HepG2 (cell line): ENCODE results near the gene TBCD. TPM values are rescaled to one million over a fixed set of nuclear protein-coding genes. Genes with fewer than 3 reads are reported as not detected.
"Not testable (repeated sequence)": the region's sequence is repeated elsewhere in the genome, so short reads cannot be mapped to it uniquely, and the experiment has no call there.

Experiments used
- ATAC-seq: fragments of 200-7000 bp; cut with Tn5 transposase; 3 replicates; pipeline ENCODE4 v1.9.1; 2020; ENCODE audit warnings: mild to moderate bottlenecking, moderate library complexity
- BruUV-seq: library from RNA; stranded (reverse); fragments of 400-500 nt; replicated peaks from 2 replicates; lab custom pipeline; 2021; lab: Mats Ljungman, UMichigan
- CTCF ChIA-PET: fragments of 300-600 bp; formaldehyde crosslinking; extraction: SDS; loops from one replicate; lab custom pipeline; 2021; ENCODE audit warnings: low total read pairs, inconsistent platforms, low intra/inter-chr PET ratio; lab: Yijun Ruan, JAX
- POLR2A ChIA-PET: fragments of 350-600 bp; sonication (Branson Sonifier 250); formaldehyde crosslinking; loops from one replicate; lab custom pipeline; 2020; ENCODE audit warnings: antibody characterized with exemption, inconsistent platforms; lab: Yijun Ruan, JAX
- DNase-seq: peaks from one replicate; pipeline ENCODE4 v3.0.0-alpha.2; 2015; ENCODE audit warnings: low spot score
- FAIRE-seq: peaks from 3 replicates; lab custom pipeline; 2011; peaks lifted over from hg19 to GRCh38; lab: Jason Lieb, UNC
- H2AFZ ChIP-seq: one replicate; pipeline ENCODE4 v1.6.1; 2011; ENCODE audit warnings: low read length, inconsistent platforms
- H3K27ac ChIP-seq: fragments of 300-600 bp; 3 replicates; pipeline ENCODE4 v1.8.0; 2011; ENCODE audit warnings: mixed run types, mild to moderate bottlenecking, mixed read lengths, low read length, inconsistent platforms; ENCODE audit not compliant: insufficient read depth; ENCODE audit errors: extremely low read length
- H3K27me3 ChIP-seq, 2 experiments: fragments of 200-600 bp in 1 of 2; 2 replicates in 1 of 2; 3 replicates in 1 of 2; pipeline versions ENCODE4 v1.6.0 to v1.8.0; 2011; ENCODE audit warnings: low read length in 2 of 2, mild to moderate bottlenecking in 2 of 2, moderate library complexity in 2 of 2, inconsistent platforms in 1 of 2; ENCODE audit not compliant: insufficient read depth in 2 of 2, control insufficient read depth in 1 of 2
- H3K36me3 ChIP-seq, 2 experiments: fragments of 200-600 bp in 1 of 2; replicated peaks in 1 of 2; 2 replicates in 1 of 2; 3 replicates in 1 of 2; pipeline versions ENCODE4 v1.5.1 to v1.8.0; 2011; ENCODE audit warnings: low read length in 2 of 2, inconsistent platforms in 1 of 2; ENCODE audit not compliant: insufficient read depth in 2 of 2, control insufficient read depth in 1 of 2
- H3K4me1 ChIP-seq: 2 replicates; pipeline ENCODE4 v1.5.1; 2012; ENCODE audit warnings: low read length, inconsistent platforms; ENCODE audit not compliant: insufficient read depth
- H3K4me2 ChIP-seq: 2 replicates; pipeline ENCODE4 v1.6.0; 2011; ENCODE audit warnings: low read depth, low read length, inconsistent platforms
- H3K4me3 ChIP-seq, 3 experiments: fragments of 200-600 bp in 1 of 3; sonication (generic), shearing (Covaris generic) in 1 of 3; replicated peaks in 1 of 3; 2 replicates each; pipeline ENCODE4 v1.5.1; 2011 to 2016; ENCODE audit warnings: low read length in 3 of 3, inconsistent platforms in 2 of 3, low read depth in 2 of 3, mild to moderate bottlenecking in 2 of 3, control low read depth in 1 of 3, mixed read lengths in 1 of 3; ENCODE audit not compliant: insufficient read depth in 1 of 3
- H3K79me2 ChIP-seq: one replicate; pipeline ENCODE4 v1.6.1; 2011; ENCODE audit warnings: low read length, inconsistent platforms; ENCODE audit not compliant: insufficient read depth
- H3K9ac ChIP-seq: 2 replicates; pipeline ENCODE4 v1.6.0; 2011; ENCODE audit warnings: mild to moderate bottlenecking, low read depth, low read length, inconsistent platforms; ENCODE audit not compliant: insufficient read depth
- H3K9me3 ChIP-seq: 2 replicates; pipeline ENCODE4 v1.5.1; 2012; ENCODE audit warnings: mild to moderate bottlenecking, low read length
- H4K20me1 ChIP-seq: 2 replicates; pipeline ENCODE4 v1.6.0; 2011; ENCODE audit warnings: inconsistent platforms, mild to moderate bottlenecking, low read length, moderate library complexity; ENCODE audit not compliant: insufficient read depth
- WGBS: methylation state at CpG from one replicate; pipeline ENCODE4 v1.1.6; 2017; ENCODE audit warnings: low lambda C conversion rate; 5-methylcytosine and 5-hydroxymethylcytosine counted together
- in situ Hi-C: cut with HindIII; loops from 2 replicates; pipeline ENCODE4 v1.10.0; 2017; ENCODE audit warnings: low pct_unique_long_range_greater_than_20kb; ENCODE audit not compliant: extremely low pct_ligation_motif_present
- intact Hi-C: fragments of 100-400 bp; cut with micrococcal nuclease; formaldehyde crosslinking; loops from one replicate; pipeline ENCODE4 v1.10.0; 2022; ENCODE audit not compliant: unreplicated experiment
- polyA plus RNA-seq, 8 experiments: library from polyadenylated mRNA; depleted of rRNA in 3 of 8; stranded (reverse) in 7 of 8; unstranded in 1 of 8; fragments of >200 nt; fragmentation: Illumina TruSeq in 4 of 8; extraction: Trizol in 4 of 8; gene quantifications; 2 replicates each; pipeline versions ENCODE4 v1.2.1 to v1.2.3, GENCODE V29; 2011 to 2016; ENCODE audit warnings: low read depth in 4 of 8, missing spikeins in 1 of 8, mixed read lengths in 1 of 8; ENCODE audit not compliant: insufficient read depth in 1 of 8
- total RNA-seq, 5 experiments: library from RNA; depleted of rRNA; stranded (reverse); fragments of >200 nt; fragmentation: Illumina TruSeq; extraction: Trizol; gene quantifications; 2 replicates each; pipeline ENCODE4 v1.2.3, GENCODE V29; 2016; ENCODE audit warnings: low read depth in 1 of 5
- TF ChIP-seq, protein P1 (sequence below): sonication (generic); formaldehyde crosslinking; IDR thresholded peaks from 2 replicates; pipeline ENCODE4 v1.5.1; 2020; ENCODE audit warnings: mild to moderate bottlenecking, missing genetic modification reagents, moderate library complexity

Gene TBCD
- total and polyA plus RNA-seq, 2 of the 13 experiments (the other 11 are each of a cell fraction or from before 2014, with no cell fraction given) = 33.9 to 54.8 TPM

DNA sequence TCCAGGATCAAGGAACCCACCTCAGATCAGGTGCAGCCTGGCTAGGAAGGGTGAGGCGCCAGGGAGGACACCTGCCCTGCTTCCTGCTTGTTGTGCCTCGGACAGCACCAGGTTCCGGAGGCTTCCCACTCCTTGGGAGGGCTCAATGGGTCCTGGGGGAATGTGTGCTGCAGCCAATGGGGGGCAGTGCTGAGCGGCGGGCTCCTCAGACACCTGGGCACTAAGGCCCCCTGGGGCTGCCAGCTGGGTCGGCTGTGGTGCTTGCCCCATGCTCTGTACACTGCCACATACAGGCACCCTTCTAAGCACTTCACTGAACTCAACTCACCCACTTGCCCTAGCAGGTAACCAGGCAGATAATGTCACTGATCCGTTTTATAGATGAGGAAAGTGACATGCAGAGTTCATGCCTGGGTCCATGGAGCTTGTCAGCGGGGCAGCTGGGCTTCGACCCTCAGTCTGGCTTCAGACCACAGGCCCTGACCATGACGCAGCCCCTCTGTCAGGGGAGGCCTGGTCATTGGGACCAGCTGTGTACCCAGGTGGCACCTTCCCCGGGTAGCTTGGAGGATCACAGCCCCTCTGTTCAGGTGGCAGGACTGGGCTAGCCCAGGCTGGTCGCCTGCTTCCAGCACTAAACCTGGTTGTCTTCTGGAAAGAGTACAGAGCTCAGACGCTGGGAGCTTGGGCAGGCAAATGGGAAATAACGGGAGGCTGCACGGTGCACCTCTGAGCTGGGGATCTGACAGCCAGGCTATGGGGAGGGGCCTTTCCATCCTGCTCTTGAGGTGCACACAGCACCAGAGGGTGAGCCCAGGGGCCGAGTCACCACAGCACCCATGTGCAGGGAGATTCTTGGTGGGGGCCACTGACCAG lies 8.3 kb upstream of the TBCD start (continued):
- TF ChIP-seq, protein P1, sequence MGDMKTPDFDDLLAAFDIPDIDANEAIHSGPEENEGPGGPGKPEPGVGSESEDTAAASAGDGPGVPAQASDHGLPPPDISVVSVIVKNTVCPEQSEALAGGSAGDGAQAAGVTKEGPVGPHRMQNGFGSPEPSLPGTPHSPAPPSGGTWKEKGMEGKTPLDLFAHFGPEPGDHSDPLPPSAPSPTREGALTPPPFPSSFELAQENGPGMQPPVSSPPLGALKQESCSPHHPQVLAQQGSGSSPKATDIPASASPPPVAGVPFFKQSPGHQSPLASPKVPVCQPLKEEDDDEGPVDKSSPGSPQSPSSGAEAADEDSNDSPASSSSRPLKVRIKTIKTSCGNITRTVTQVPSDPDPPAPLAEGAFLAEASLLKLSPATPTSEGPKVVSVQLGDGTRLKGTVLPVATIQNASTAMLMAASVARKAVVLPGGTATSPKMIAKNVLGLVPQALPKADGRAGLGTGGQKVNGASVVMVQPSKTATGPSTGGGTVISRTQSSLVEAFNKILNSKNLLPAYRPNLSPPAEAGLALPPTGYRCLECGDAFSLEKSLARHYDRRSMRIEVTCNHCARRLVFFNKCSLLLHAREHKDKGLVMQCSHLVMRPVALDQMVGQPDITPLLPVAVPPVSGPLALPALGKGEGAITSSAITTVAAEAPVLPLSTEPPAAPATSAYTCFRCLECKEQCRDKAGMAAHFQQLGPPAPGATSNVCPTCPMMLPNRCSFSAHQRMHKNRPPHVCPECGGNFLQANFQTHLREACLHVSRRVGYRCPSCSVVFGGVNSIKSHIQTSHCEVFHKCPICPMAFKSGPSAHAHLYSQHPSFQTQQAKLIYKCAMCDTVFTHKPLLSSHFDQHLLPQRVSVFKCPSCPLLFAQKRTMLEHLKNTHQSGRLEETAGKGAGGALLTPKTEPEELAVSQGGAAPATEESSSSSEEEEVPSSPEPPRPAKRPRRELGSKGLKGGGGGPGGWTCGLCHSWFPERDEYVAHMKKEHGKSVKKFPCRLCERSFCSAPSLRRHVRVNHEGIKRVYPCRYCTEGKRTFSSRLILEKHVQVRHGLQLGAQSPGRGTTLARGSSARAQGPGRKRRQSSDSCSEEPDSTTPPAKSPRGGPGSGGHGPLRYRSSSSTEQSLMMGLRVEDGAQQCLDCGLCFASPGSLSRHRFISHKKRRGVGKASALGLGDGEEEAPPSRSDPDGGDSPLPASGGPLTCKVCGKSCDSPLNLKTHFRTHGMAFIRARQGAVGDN (CRISPR knock-in tag) = peak; percentile 47

DNA sequence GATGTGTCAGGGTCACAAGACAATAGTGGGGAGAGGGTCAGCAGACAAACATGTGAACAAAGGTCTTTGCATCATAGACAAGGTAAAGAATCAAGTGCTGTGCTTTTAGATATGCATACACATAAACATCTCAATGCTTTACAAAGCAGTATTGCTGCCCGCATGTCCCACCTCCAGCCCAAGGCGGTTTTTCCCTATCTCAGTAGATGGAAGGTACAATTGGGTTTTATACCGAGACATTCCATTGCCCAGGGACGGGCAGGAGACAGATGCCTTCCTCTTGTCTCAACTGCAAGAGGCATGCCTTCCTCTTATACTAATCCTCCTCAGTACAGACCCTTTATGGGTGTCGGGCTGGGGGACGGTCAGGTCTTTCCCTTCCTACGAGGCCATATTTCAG lies 7.1 kb upstream of the TBCD start:
- Histone ChIP-seq H3K9me3 (peaks cover 17% of the 10 kb centered on the region), H3K36me3 (peaks cover 19 to 39% of the 10 kb centered on the region in 2 experiments), H3K4me1 (peaks cover 26% of the 10 kb centered on the region)
- CTCF ChIA-PET, H3K27ac ChIP-seq, FAIRE-seq, H3K4me2 ChIP-seq, H3K27me3 ChIP-seq, ATAC-seq, H2AFZ ChIP-seq, H3K9ac ChIP-seq, intact Hi-C loops, POLR2A ChIA-PET, DNase-seq, BruUV-seq, in situ Hi-C loops, H3K4me3 ChIP-seq, H4K20me1 ChIP-seq, H3K79me2 ChIP-seq: not testable (repeated sequence)
- 84% methylated on average over 7 of the region's 7 CpGs for WGBS
